NCI-H2107 treated with DMSO at 0.1 percent for 48 hours (cell line): ENCODE results near the gene PSMB10.
A peak's percentile ranks its signal among the peaks of the same experiment; 100 is the strongest.

Experiments
- DNase-seq: peaks from one replicate; lab custom pipeline; 2025; ENCODE audit not compliant: unreplicated experiment; lab: John Stamatoyannopoulos, UW

The PSMB10 gene

GRCh38 chr16:67893743-67894399 lies 42.8 kb downstream of the PSMB10 start:
- no peak for DNase-seq

DNA sequence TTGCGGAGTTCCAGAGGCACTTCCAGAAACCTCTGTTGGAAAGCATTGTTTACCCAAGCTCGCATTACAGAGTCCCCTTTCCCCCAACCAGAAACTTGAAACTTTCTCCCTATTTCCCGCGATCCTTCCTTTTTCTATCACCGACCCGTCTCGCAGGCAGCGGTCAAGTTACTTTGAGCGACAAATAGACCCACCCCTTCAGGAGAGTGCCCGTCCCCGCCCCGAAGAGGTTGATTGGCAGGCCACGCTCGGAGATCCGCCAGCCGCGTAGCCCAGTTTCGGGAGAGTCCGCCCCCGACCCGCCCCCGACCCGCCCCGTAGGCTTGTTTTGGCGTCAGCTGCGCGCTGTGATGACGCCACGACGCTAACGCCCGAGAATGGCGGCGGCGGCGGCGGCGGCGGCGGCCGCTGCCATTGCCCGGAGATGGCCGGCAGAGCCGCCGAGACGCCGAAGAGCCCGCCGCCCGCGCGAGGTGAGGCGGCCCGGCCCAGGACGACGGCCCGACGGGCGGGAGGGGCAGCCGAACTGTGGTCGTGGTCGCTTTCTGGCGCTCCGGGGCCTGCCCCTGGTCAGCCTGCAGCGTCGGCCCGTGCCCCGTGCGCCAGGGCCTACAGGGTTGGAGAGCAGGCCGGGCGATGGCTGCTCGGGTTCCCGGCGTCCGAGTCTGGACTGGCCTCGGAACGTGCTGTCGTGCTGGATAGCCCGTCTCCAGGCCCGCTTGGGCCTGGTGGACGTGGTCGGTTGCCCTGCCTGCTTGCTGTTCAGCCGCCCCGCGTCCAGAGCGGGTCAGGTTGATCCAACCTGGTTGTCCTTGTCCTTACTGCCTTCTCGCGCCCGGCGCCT lies 43.5 kb downstream of the PSMB10 start, which contains the start of gene PSKH1:
Gene PSKH1 (plus strand): TSS at position 356 of the 844 bp plus-strand sequence. CDS start 15,496 bp downstream, outside the sequence.
- peak; percentile 91 for DNase-seq

DNA sequence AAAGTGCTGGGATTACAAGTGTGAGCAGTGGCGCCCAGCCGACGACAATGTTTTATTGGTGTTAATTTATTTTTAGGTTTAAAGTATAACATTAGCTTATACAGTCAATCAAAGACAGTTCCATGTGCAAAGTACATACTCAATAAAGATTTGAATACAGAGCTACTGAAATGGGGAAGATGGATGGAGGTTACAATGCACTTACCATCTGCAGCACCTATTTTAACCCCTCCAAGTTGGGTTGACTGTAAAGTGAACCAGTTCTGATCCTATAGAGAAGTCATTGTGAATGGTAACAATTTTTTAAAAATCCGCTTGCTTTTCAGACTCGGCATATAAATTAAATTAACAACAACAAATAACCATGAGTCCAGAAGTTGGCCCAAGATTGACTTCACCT lies 44.3 kb downstream of the PSMB10 start:
- no peak for DNase-seq

DNA sequence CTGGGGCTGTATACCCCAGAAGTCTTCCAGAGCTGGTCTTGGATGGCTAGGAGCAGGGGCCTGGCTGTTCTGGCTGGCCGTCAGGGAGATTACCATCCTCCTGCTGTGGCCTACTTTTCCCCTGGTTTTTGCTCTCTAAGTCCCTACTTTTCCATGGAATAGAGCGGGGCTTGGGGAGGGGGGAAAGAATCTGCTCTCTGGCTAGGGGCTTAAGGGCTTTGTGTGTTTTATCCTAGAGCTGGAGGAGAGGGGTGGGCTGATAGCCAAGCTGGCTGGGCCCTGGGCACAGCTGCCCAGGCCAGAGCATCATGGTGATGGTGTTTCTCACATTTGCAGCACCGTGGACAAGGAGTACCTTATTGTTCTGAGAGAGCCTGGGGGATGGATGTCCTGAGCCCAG lies 48.3 kb downstream of the PSMB10 start:
- no peak for DNase-seq

GRCh38 chr16:67886387-67886786 lies 50.3 kb downstream of the PSMB10 start:
- DNase-seq: no peak

GRCh38 chr16:67885976-67886375 lies 50.7 kb downstream of the PSMB10 start:
- DNase-seq: no peak

- DNase-seq: no peak
Observed at GRCh38 chr16:67885545-67885944, 51.1 kb downstream of the PSMB10 start.

DNA sequence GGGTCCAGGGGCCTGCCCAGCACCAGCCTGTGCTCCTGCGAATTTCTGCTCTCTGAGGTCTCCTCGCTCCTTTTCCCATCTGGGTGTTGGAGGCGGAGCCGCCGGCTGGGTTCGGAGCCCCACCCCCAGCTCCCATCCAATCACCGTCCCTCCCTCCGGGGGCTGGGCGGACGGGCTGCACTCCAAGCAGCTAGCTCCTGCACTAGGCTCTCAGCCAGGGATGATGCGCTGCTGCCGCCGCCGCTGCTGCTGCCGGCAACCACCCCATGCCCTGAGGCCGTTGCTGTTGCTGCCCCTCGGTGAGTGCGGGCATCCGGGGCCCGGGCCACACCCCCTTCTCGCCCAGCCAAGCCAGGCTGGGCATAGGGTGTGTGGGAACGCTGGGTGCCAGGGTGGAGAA lies 52.0 kb downstream of the PSMB10 start, which contains the start of gene NRN1L:
Gene NRN1L (plus strand): TSS at position 202 of the 400 bp plus-strand sequence. CDS start 19 bp downstream, at position 221.
- DNase-seq: no peak
